GM18867 (cell line): Measurements from ENCODE around the gene LNX1.
"Not testable (repeated sequence)": the region's sequence is repeated elsewhere in the genome, so short reads cannot be mapped to it uniquely, and the experiment has no call there.

ENCODE experiments used
- ATAC-seq: cut with Tn5 transposase; IDR thresholded peaks from one replicate; pipeline ENCODE4 v1.9.1; 2021; ENCODE audit warnings: mild to moderate bottlenecking, moderate library complexity; ENCODE audit not compliant: unreplicated experiment

The LNX1 gene

DNA sequence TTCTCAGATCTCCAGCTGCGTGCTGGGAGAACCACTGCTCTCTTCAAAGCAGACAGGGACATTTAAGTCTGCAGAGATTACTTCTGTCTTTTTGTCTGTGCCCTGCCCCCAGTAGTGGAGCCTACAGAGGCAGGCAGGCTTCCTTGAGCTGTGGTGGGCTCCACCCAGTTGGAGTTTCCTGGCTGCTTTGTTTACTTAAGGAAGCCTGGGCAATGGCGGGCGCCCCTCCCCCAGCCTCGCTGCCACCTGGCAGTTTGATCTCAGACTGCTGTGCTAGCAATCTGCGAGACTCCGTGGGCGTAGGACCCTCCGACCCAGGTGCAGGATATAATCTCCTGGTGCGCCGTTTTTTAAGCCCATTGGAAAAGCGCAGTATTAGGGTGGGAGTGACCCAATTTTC, 181.8 kb downstream of the LNX1 start:
- not testable (repeated sequence) for ATAC-seq
